ENCODE data around the gene BTNL9.

DNA sequence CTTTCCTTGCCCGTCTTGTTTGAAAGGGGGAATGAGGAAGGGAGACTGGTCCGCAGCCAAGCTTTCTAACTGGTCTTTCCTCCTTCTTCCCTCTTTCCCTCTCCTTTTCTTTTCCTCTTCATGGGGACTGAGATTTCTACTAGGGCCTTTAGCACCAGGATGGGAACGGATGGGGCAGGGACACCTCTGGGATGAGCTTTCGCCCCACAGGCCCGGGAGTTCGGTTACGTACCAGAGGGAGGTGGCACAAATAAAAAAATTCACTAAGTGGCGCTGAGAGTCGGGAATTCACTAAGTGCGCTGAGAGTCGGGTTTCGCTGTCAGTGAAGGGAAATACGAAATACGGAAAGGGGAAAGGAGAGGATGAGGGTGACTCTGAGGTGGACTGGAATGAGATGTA is 21.6 kb downstream of the BTNL9 start:
- TF ChIP-seq SIN3A (IDR thresholded peaks at IDR 0.05; ENCODE audit: borderline replicate concordance, insufficient read depth, low read length), result no peak
- no peak for TF ChIP-seq TAF1 (IDR thresholded peaks at IDR 0.05; ENCODE audit: borderline replicate concordance, insufficient read depth, low read length)
- no peak for TF ChIP-seq POLR2AphosphoS5 (IDR thresholded peaks at IDR 0.05; ENCODE audit: low read depth, low read length)
